Fibroblast of lung (primary cell): Measurements from ENCODE around the gene CDC34. TPM values are rescaled to one million over a fixed set of nuclear protein-coding genes. Genes with fewer than 3 reads are reported as not detected.

ENCODE experiments used
- DNase-seq, 2 donors: peaks; one replicate each; pipeline versions ENCODE4 v3.0.0 to v3.0.0-alpha.2; 2010; ENCODE audit warnings: low read depth in 2 of 2
- H2AFZ ChIP-seq: 2 replicates; pipeline ENCODE4 v1.5.1; 2012; ENCODE audit warnings: low read length, control low read depth, inconsistent platforms
- H3K27ac ChIP-seq: 2 replicates; pipeline ENCODE4 v1.5.1; 2011; ENCODE audit warnings: low read length, control low read depth; ENCODE audit not compliant: insufficient read depth
- H3K27me3 ChIP-seq: 2 replicates; pipeline ENCODE4 v1.5.1; 2011; ENCODE audit warnings: mild to moderate bottlenecking, low read length; ENCODE audit not compliant: control insufficient read depth, insufficient read depth
- H3K36me3 ChIP-seq: 2 replicates; pipeline ENCODE4 v1.5.1; 2011; ENCODE audit warnings: low read length; ENCODE audit not compliant: control insufficient read depth, insufficient read depth
- H3K4me1 ChIP-seq: 2 replicates; pipeline ENCODE4 v1.5.1; 2011; ENCODE audit warnings: low read length; ENCODE audit not compliant: control insufficient read depth, insufficient read depth; ENCODE audit errors: extremely low read depth
- H3K4me2 ChIP-seq: 2 replicates; pipeline ENCODE4 v1.5.1; 2011; ENCODE audit warnings: low read length, control low read depth; ENCODE audit not compliant: insufficient read depth; ENCODE audit errors: extremely low read depth
- H3K4me3 ChIP-seq, 4 experiments: fragments of 200-600 bp in 1 of 4; sonication (generic) in 1 of 4; replicated peaks in 1 of 4; 2 replicates each; pipeline ENCODE4 v1.5.1; 2011 to 2016; ENCODE audit warnings: low read length in 4 of 4, low read depth in 3 of 4, mild to moderate bottlenecking in 3 of 4, control low read depth in 2 of 4, inconsistent platforms in 1 of 4, mixed read lengths in 1 of 4; ENCODE audit not compliant: insufficient read depth in 1 of 4; ENCODE audit errors: control extremely low read depth in 1 of 4
- H3K79me2 ChIP-seq: 2 replicates; pipeline ENCODE4 v1.5.1; 2012; ENCODE audit warnings: mild to moderate bottlenecking, low read length, inconsistent platforms; ENCODE audit not compliant: control insufficient read depth, insufficient read depth
- H3K9ac ChIP-seq: 2 replicates; pipeline ENCODE4 v1.5.1; 2011; ENCODE audit warnings: mild to moderate bottlenecking, low read length, control low read depth; ENCODE audit not compliant: insufficient read depth
- H3K9me3 ChIP-seq: 2 replicates; pipeline ENCODE4 v1.5.1; 2012; ENCODE audit warnings: low read depth, low read length; ENCODE audit not compliant: control insufficient read depth, insufficient read depth
- H4K20me1 ChIP-seq: 2 replicates; pipeline ENCODE4 v1.5.1; 2011; ENCODE audit warnings: low read length; ENCODE audit not compliant: control insufficient read depth, insufficient read depth; ENCODE audit errors: extremely low read depth
- EZH2 ChIP-seq: IDR thresholded peaks from 2 replicates; pipeline ENCODE4 v1.5.1; 2012; ENCODE audit warnings: low read length, control low read depth, mild to moderate bottlenecking; ENCODE audit errors: missing control alignments
- polyA plus RNA-seq, 2 donors: library from polyadenylated mRNA; depleted of rRNA in 1 of 2; stranded (reverse) in 1 of 2; unstranded in 1 of 2; fragments of >200 nt; gene quantifications; 2 replicates each; pipeline ENCODE4 v1.2.1, GENCODE V29; 2011 to 2012; ENCODE audit warnings: missing spikeins in 1 of 2
- total RNA-seq: library from RNA; depleted of rRNA; stranded (reverse); fragments of >200 nt; gene quantifications from 2 replicates; pipeline ENCODE4 v1.2.1, GENCODE V29; 2014
- TF ChIP-seq, protein P1 (sequence below), 2 donors: IDR thresholded peaks in 1 of 2; conservative IDR thresholded peaks in 1 of 2; 1 replicate in 1 of 2; 2 replicates in 1 of 2; pipeline ENCODE4 v1.5.1; 2011 to 2012; ENCODE audit warnings: low read length in 2 of 2, control low read depth in 1 of 2, inconsistent platforms in 1 of 2, low read depth in 1 of 2, mild to moderate bottlenecking in 1 of 2

Gene CDC34
- total and polyA plus RNA-seq, 2 donors (not counting 1 experiment from before 2014, with no cell fraction given), result 23.3 to 72.5 TPM

DNA sequence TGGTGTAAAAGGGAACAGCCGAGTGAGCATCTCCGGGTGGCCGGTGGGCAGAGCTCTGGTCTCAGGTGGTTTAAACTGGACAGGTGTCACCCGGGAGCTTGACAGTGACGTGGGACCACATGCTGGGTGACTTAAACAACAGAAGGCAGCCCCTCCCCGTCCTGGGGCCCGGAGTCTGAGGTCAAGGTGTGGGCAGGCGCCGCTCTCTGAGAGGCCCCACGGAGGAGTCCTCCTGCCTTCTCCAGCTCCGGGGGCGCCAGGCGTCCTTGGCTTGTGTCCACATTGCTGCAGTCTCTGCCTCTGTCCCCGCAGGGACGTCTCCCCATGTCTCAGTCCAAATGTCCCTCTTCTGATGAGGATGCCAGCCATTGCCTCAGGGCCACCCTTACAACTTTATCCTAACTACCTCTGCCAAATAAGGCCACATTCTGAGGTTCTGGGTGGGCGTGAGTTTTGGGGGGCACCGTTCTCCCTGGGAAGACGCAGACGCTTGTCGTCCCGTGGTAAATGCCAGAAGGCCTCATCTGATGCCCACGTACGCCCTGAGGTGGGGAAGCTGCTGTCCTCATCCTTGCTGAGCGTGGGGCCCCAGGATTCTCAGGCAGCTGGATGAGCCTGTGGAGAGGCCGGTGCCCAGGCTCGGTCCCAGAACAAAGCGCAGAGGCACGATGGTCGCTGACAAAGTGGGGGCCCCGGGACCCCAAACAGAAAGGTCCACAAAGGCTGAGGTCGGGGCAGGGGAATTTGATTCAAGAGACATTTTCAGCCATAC lies 25.2 kb downstream of the CDC34 start:
- Histone ChIP-seq H4K20me1 (no peaks in the 10 kb centered on the region), H3K9ac (no peak overlapping the region), H3K27me3 (no peaks in the 10 kb centered on the region), H3K27ac (no peak overlapping the region), H3K36me3 (no peaks in the 10 kb centered on the region), H3K4me3 (no peak overlapping the region), H2AFZ (no peak overlapping the region), H3K4me2 (no peak overlapping the region), H3K9me3 (no peaks in the 10 kb centered on the region), H3K79me2 (no peaks in the 10 kb centered on the region), H3K4me1 (no peaks in the 10 kb centered on the region)
- no peak for TF ChIP-seq EZH2
- TF ChIP-seq, protein P1, sequence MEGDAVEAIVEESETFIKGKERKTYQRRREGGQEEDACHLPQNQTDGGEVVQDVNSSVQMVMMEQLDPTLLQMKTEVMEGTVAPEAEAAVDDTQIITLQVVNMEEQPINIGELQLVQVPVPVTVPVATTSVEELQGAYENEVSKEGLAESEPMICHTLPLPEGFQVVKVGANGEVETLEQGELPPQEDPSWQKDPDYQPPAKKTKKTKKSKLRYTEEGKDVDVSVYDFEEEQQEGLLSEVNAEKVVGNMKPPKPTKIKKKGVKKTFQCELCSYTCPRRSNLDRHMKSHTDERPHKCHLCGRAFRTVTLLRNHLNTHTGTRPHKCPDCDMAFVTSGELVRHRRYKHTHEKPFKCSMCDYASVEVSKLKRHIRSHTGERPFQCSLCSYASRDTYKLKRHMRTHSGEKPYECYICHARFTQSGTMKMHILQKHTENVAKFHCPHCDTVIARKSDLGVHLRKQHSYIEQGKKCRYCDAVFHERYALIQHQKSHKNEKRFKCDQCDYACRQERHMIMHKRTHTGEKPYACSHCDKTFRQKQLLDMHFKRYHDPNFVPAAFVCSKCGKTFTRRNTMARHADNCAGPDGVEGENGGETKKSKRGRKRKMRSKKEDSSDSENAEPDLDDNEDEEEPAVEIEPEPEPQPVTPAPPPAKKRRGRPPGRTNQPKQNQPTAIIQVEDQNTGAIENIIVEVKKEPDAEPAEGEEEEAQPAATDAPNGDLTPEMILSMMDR (conservative IDR thresholded peaks at IDR 0.05 in 1 of 2, IDR thresholded peaks at IDR 0.05 in 1 of 2; ENCODE audit: low read depth in 1 of 2, low read length in 2 of 2), result no peak
- DNase-seq, result no peak

DNA sequence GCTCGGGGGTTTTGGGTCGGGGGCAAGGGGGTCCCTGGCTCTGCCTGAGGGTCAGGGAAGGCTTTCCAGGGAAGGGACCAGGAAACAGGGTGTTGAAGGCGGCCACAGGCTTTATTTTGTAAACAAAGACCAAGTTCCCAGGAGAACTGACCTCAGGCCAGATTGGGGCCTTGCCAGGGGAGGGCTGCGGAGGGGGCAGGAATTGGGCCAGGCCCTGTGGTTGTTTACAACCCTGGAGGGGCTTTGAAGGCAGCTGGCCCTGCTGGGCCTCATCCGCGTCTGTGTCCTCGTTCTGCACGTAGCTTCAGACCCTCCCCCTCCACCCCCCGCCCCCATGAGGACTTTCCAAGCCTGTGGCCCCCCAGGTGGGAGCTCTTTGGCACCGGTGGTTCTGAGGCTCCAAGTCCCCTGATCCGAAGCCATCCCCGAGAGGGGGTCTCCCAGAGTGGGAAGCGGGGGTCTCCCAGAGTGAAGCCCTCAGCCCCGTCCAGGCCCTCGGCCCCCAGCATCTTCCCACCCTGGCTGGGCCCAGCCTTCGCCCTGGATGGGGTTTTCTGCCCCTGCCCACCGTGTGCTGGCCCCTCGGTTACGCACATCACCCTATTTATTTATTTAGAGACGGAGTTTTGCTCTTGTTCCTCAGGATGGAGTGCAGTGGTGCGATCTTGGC lies 27.3 kb downstream of the CDC34 start:
- DNase-seq, result peak in 1 of 2 donors; percentile 80
- H3K79me2 ChIP-seq, result no peaks in the 10 kb centered on the region
- no peak overlapping the region for H3K4me2 ChIP-seq
- H4K20me1 ChIP-seq, result no peaks in the 10 kb centered on the region
- H3K9ac ChIP-seq, result no peak overlapping the region
- H3K9me3 ChIP-seq, result no peaks in the 10 kb centered on the region
- no peaks in the 10 kb centered on the region for H3K4me1 ChIP-seq
- H2AFZ ChIP-seq, result no peak overlapping the region
- H3K36me3 ChIP-seq, result no peaks in the 10 kb centered on the region
- no peak overlapping the region for H3K27ac ChIP-seq
- no peak for TF ChIP-seq EZH2
- TF ChIP-seq, protein P1 (conservative IDR thresholded peaks at IDR 0.05 in 1 of 2, IDR thresholded peaks at IDR 0.05 in 1 of 2; ENCODE audit: low read depth in 1 of 2, low read length in 2 of 2), result no peak
- no peak overlapping the region for H3K4me3 ChIP-seq
- no peaks in the 10 kb centered on the region for H3K27me3 ChIP-seq

DNA sequence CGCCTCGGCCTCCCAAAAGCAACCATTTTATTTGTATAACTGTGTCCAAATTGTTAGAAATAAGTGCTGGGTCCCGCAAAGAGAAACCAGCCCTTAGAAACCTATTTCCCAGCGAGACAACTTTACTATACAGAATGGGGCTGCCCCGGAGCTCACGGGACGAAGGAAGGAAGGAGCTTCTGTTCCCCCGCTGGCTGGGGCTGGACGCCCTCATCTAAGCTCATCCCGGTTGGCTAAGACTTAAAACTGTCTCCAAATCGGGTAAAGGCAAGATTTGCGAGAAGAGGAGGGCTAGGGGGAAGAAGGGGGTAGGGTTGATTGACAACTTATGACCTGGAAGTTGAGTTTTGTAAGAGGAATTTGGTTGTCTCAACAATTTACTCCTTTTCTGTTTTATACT lies 28.6 kb downstream of the CDC34 start:
- no peak for DNase-seq
- no peaks in the 10 kb centered on the region for H3K9me3 ChIP-seq
- no peak overlapping the region for H3K9ac ChIP-seq
- H3K27ac ChIP-seq, result no peak overlapping the region
- no peaks in the 10 kb centered on the region for H4K20me1 ChIP-seq
- no peaks in the 10 kb centered on the region for H3K36me3 ChIP-seq
- no peak overlapping the region for H3K4me2 ChIP-seq
- H2AFZ ChIP-seq, result no peak overlapping the region
- no peaks in the 10 kb centered on the region for H3K4me1 ChIP-seq
- TF ChIP-seq EZH2, result no peak
- TF ChIP-seq, protein P1 (conservative IDR thresholded peaks at IDR 0.05 in 1 of 2, IDR thresholded peaks at IDR 0.05 in 1 of 2; ENCODE audit: low read depth in 1 of 2, low read length in 2 of 2), result no peak
- no peak overlapping the region for H3K4me3 ChIP-seq
- no peaks in the 10 kb centered on the region for H3K79me2 ChIP-seq
- H3K27me3 ChIP-seq, result no peaks in the 10 kb centered on the region
